Fibroblast of the aortic adventitia (primary cell): Measurements from ENCODE around the gene SPNS1. TPM values are rescaled to one million over a fixed set of nuclear protein-coding genes. Genes with fewer than 3 reads are reported as not detected.

ENCODE experiments used
- DNase-seq: peaks from one replicate; pipeline ENCODE4 v3.0.0-alpha.2; 2010; ENCODE audit warnings: low read depth
- H3K4me3 ChIP-seq: 2 replicates; pipeline ENCODE4 v1.5.1; 2011; ENCODE audit warnings: low read depth, mild to moderate bottlenecking, control low read depth, low read length, moderate library complexity
- total RNA-seq: library from RNA; depleted of rRNA; stranded (reverse); fragments of >200 nt; gene quantifications from 2 replicates; pipeline ENCODE4 v1.2.3, GENCODE V29; 2012; ENCODE audit warnings: low replicate concordance
- TF ChIP-seq, protein P1 (sequence below): IDR thresholded peaks from 2 replicates; pipeline ENCODE4 v1.5.1; 2011; ENCODE audit warnings: mild to moderate bottlenecking, low read length, control low read depth, inconsistent platforms; ENCODE audit not compliant: insufficient read depth

The SPNS1 gene
- total RNA-seq, 1 donor: 27.1 TPM

DNA sequence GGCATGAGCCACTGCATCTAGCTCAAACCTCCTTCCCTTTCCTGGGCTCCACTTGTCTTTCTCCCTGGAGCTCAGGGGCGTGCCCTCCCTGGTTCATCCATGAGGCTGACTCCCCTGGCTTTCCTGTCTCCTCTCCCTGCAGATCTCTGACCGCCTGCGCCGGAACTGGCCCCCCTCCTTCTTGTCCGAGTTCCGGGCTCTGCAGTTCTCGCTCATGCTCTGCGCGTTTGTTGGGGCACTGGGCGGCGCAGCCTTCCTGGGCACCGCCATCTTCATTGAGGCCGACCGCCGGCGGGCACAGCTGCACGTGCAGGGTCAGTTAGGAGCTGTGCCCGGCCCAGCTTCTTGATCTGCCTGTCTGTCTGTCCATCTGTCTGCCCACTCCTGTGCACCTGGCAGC lies 9.1 kb downstream of the SPNS1 start:
- no peak overlapping the region for H3K4me3 ChIP-seq
- TF ChIP-seq, protein P1, sequence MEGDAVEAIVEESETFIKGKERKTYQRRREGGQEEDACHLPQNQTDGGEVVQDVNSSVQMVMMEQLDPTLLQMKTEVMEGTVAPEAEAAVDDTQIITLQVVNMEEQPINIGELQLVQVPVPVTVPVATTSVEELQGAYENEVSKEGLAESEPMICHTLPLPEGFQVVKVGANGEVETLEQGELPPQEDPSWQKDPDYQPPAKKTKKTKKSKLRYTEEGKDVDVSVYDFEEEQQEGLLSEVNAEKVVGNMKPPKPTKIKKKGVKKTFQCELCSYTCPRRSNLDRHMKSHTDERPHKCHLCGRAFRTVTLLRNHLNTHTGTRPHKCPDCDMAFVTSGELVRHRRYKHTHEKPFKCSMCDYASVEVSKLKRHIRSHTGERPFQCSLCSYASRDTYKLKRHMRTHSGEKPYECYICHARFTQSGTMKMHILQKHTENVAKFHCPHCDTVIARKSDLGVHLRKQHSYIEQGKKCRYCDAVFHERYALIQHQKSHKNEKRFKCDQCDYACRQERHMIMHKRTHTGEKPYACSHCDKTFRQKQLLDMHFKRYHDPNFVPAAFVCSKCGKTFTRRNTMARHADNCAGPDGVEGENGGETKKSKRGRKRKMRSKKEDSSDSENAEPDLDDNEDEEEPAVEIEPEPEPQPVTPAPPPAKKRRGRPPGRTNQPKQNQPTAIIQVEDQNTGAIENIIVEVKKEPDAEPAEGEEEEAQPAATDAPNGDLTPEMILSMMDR: no peak
- DNase-seq: no peak

DNA sequence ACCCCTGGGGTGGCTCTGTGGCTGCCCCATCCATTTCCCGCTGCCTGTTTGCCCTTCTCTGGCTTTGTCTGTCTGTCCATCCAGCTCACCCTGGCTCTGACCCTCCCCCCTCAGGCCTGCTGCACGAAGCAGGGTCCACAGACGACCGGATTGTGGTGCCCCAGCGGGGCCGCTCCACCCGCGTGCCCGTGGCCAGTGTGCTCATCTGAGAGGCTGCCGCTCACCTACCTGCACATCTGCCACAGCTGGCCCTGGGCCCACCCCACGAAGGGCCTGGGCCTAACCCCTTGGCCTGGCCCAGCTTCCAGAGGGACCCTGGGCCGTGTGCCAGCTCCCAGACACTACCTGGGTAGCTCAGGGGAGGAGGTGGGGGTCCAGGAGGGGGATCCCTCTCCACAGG lies 9.5 kb downstream of the SPNS1 start:
- DNase-seq: no peak
- H3K4me3 ChIP-seq: no peak overlapping the region
- TF ChIP-seq, protein P1: no peak

DNA sequence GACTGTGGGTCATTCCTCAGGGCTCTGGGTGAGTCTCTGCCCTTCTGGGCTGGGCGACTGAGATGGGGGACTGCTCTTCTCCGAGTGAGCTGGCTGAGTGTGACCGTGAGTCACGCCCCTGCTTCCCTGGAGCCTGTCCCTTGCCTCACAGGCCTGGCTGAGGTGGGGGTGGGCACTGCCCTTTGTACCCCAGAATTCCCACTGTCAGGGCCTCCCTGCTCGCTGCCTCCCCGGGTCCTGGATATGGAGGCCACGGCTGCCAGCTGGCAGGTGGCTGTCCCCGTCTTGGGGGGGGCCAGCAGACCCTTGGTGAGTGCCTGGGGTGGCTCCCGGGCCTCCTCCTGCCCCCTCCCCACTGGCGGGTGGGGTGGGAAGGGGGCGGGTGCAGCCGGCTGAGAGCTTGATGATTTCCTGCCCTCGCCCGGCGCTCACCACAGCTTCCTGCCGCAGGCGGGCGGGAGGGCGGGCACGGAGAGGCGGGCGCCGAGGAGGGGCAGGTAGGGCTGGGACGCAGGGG lies 10.1 kb downstream of the SPNS1 start, which contains the start of gene LAT:
Gene LAT, plus strand, starts transcription at position 434 of the 517 bp plus-strand sequence. CDS start 366 bp downstream, outside the sequence.
- TF ChIP-seq, protein P1: no peak
- no peak for DNase-seq
- no peak within 1 kb of the TSS for H3K4me3 ChIP-seq

DNA sequence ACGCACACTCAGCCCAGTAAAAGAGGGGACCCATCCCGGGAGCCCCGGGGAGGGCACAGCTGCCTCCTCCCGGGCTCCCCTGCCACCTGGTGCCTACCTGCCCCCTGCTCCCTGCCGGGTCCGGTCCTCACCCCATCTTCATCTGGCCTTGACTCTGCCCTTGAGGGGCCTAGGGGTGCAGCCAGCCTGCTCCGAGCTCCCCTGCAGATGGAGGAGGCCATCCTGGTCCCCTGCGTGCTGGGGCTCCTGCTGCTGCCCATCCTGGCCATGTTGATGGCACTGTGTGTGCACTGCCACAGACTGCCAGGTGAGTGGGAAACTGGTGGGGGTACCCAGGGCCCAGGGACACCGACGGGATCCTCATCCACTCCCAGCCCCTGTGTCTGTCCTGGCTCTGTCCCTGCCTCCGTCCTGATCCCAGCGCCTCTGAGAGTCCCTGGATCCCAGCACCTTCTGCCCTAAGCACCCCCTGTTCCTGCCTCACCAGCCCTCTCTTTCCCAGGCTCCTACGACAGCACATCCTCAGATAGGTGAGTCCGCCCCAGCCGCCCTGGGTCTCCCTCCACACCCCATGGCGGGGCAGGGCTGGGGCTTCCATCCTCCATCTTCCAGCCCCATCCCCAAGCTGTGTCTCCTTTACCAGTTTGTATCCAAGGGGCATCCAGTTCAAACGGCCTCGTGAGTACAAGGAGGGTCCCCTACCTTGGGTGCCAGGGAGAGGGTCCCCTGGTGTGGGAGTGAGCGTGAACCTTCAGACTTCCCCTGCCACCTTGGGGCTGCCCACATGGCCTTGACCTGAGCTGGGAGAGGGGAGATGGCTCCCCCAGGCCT lies 10.8 kb downstream of the SPNS1 start:
- no peak for DNase-seq
- TF ChIP-seq, protein P1: no peak

DNA sequence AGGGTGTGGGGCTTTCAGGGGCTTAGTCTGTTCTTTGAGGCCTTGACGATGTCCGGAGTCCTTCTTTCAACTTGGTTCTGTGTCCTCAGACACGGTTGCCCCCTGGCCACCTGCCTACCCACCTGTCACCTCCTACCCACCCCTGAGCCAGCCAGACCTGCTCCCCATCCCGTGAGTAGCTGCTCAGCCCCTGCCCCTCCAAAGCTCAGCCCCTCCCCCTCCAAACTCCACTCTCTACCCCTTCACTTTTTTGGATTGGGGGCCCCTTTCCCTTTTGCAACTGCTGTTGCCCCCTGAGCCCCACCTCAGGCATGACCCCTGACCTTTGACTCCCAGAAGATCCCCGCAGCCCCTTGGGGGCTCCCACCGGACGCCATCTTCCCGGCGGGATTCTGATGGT lies 11.5 kb downstream of the SPNS1 start:
- DNase-seq: no peak
- H3K4me3 ChIP-seq: no peak overlapping the region
- TF ChIP-seq, protein P1: no peak

More for the DNA sequence above, 10.8 kb downstream of the SPNS1 start:
- H3K4me3 ChIP-seq: no peak overlapping the region

DNA sequence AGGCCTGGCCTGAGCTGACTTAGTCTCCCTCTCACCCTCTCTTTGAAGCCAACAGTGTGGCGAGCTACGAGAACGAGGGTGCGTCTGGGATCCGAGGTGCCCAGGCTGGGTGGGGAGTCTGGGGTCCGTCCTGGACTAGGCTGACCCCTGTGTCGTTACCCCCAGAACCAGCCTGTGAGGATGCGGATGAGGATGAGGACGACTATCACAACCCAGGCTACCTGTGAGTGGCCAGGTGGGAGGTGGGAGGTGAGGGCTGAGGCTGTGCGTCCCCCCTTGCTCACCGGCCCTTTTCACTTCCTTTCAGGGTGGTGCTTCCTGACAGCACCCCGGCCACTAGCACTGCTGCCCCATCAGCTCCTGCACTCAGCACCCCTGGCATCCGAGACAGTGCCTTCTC lies 11.9 kb downstream of the SPNS1 start:
- DNase-seq: no peak
- H3K4me3 ChIP-seq: no peak overlapping the region
- TF ChIP-seq, protein P1: no peak
